ENCODE results near the gene TMEM154. TPM values are rescaled to one million over a fixed set of nuclear protein-coding genes. Genes with fewer than 3 reads are reported as not detected.
"Not testable (repeated sequence)": the region's sequence is repeated elsewhere in the genome, so short reads cannot be mapped to it uniquely, and the experiment has no call there.

The TMEM154 gene
- total RNA-seq, 1 donor from 2014 or later = 6.7 TPM

- no peak for DNase-seq (ENCODE audit: extremely low read depth, low read depth, low spot score)
These were observed 7.3 kb downstream of the TMEM154 start for GRCh38 chr4:152672206-152673092.

- DNase-seq (ENCODE audit: extremely low read depth, low read depth, low spot score) = no peak
These were observed 11.3 kb downstream of the TMEM154 start for GRCh38 chr4:152668338-152668964.

- no peak for DNase-seq (ENCODE audit: extremely low read depth, low read depth, low spot score)
These were observed 12.0 kb downstream of the TMEM154 start for GRCh38 chr4:152667781-152668180.

GRCh38 chr4:152666946-152667345 is 12.9 kb downstream of the TMEM154 start:
- DNase-seq (ENCODE audit: extremely low read depth, low read depth, low spot score) = no peak

- no peak for DNase-seq (ENCODE audit: extremely low read depth, low read depth, low spot score)
These were observed 14.0 kb downstream of the TMEM154 start for GRCh38 chr4:152665691-152666395.

- not testable (repeated sequence) for DNase-seq (ENCODE audit: extremely low read depth, low read depth, low spot score)
These were observed 15.8 kb downstream of the TMEM154 start for GRCh38 chr4:152664067-152664378.

GRCh38 chr4:152663203-152664066 is 16.4 kb downstream of the TMEM154 start:
- no peak for DNase-seq (ENCODE audit: extremely low read depth, low read depth, low spot score)

- no peak for DNase-seq (ENCODE audit: extremely low read depth, low read depth, low spot score)
These were observed 18.1 kb downstream of the TMEM154 start for GRCh38 chr4:152661649-152662048.

- DNase-seq (ENCODE audit: extremely low read depth, low read depth, low spot score) = no peak
These were observed 19.3 kb downstream of the TMEM154 start for GRCh38 chr4:152660526-152660925.

- DNase-seq (ENCODE audit: extremely low read depth, low read depth, low spot score) = no peak
These were observed 20.0 kb downstream of the TMEM154 start for GRCh38 chr4:152659806-152660205.

- DNase-seq (ENCODE audit: extremely low read depth, low read depth, low spot score) = no peak
These were observed 22.1 kb downstream of the TMEM154 start for GRCh38 chr4:152657657-152658056.

GRCh38 chr4:152655272-152656129 is 24.3 kb downstream of the TMEM154 start:
- no peak for DNase-seq (ENCODE audit: extremely low read depth, low read depth, low spot score)

- DNase-seq (ENCODE audit: extremely low read depth, low read depth, low spot score) = no peak
These were observed 27.7 kb downstream of the TMEM154 start for GRCh38 chr4:152652102-152652501.

GRCh38 chr4:152651473-152652060 is 28.2 kb downstream of the TMEM154 start:
- DNase-seq (ENCODE audit: extremely low read depth, low read depth, low spot score) = no peak

- no peak for DNase-seq (ENCODE audit: extremely low read depth, low read depth, low spot score)
These were observed 33.6 kb downstream of the TMEM154 start for GRCh38 chr4:152646221-152646620.

- no peak for DNase-seq (ENCODE audit: extremely low read depth, low read depth, low spot score)
These were observed 35.7 kb downstream of the TMEM154 start for GRCh38 chr4:152644130-152644529.

- no peak for DNase-seq (ENCODE audit: extremely low read depth, low read depth, low spot score)
These were observed 36.4 kb downstream of the TMEM154 start for GRCh38 chr4:152643153-152644035.
